HG02973 (cell line): Measurements from ENCODE around the gene KPNA5.
"Not testable (repeated sequence)": the region's sequence is repeated elsewhere in the genome, so short reads cannot be mapped to it uniquely, and the experiment has no call there.

Experiments used
- ATAC-seq: cut with Tn5 transposase; IDR thresholded peaks from one replicate; pipeline ENCODE4 v1.9.1; 2021; ENCODE audit warnings: moderate library complexity; ENCODE audit not compliant: unreplicated experiment

Gene KPNA5

DNA sequence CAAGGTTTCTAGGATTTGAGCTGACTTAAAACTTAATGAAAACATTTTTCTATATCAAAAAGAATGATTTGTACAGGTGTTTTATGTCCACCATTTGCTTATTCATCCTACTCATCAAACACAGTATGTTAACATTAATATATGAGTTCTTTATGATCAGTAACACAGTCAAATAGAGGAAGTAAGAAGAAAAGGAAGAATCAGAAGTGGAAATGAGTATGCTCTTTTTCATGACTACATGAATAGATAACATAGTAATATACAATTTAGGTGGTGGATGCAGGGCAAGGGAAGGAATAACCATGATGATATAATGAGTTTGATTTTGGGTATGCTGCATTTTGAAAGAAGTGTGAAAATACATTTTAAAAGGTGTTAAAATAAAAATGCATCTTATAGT is 16.5 kb downstream of the KPNA5 start:
- ATAC-seq, result peak; percentile 75

DNA sequence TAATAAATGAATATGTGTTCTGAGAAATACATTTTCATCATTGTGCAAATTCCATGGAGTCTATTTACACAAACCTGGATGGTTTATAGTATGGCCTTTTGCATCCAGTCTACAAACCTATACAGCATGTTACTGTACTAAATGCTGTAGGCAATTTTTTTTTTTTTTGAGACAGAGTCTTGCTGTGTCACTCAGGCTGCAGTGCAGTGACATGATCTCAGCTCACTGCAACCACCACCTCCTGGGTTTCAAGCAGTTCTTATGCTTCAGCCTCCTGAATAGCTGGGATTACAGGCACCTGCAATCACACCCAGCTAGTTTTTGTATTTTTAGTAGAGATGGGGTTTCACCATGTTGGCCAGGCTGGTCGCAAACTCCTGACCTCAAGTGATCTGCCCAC is 22.9 kb downstream of the KPNA5 start:
- not testable (repeated sequence) for ATAC-seq

DNA sequence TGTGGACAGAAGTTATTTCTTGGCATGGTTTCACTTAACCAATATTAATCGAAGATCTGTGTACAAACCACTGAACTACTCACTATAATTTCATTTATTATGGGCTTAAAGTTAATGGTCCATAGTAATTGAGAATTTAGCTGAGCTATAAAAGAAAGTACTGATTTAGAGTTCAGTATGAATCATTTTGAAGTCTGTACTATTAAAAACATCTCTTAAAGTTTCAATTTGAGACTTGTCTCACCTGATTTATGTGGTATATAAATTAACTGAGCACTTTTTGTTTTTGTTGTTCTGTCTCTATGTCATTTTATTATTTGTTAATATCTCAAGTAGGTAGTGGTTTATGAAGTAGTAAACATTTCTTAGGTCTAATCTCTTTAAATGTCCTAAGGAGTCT is 24.9 kb downstream of the KPNA5 start:
- ATAC-seq, result no peak

DNA sequence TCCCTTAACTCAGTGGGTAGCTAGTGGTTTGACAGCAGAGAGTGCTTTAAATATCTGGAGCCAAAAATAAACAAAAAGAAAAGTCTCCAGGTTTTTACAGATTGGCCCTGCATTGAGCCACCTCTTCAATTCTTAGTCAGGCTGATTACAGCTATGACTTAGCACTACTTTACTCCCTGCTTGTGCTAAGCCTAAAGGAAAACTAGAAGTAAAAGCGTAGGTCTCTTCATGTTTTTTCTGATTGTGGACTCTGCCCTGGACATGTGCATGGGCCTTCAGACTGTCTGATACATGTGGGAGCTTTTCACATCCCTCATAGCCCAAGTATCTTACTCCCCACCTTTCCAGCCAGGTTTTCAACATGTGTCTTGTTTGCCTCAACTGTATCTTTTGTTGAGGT is 33.3 kb downstream of the KPNA5 start:
- no peak for ATAC-seq

DNA sequence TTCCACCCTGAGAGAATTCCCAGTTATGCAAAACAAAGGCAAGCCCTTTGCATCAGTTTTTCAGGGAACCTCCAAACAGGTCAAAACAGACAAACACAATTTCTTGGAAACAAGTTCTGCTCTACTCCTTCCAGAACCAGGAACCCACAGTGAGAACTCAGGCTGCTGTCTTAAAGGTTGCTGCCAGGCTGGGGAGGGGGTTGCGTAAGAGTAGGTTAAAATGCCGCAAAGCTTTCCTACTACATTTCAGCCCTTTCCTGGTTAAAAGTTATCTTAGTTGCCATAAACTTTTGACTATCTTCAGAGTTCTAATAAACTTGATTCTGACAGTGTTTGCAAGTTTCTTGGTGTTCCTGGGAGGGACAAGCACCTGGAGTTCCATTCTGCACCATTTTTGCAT is 33.8 kb downstream of the KPNA5 start:
- no peak for ATAC-seq

DNA sequence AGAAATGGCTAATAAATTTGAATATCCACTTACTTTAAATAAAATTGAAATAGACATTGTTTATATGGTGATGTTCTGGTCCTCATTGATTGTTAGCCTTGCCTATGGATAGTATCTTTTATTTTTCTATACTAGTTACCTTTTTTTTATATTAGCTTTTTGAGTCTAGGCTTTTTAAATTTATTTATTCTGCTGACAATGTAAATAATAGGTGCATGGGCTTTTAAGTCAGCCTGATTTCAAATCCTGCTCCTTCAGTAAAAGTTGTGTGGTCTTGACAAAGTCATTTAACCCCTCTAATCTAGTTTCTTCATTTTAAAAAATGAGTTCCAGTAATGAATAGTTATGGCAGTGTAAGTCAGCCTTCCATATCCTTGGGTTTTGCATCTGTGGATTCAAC is 45.9 kb downstream of the KPNA5 start:
- ATAC-seq, result no peak

DNA sequence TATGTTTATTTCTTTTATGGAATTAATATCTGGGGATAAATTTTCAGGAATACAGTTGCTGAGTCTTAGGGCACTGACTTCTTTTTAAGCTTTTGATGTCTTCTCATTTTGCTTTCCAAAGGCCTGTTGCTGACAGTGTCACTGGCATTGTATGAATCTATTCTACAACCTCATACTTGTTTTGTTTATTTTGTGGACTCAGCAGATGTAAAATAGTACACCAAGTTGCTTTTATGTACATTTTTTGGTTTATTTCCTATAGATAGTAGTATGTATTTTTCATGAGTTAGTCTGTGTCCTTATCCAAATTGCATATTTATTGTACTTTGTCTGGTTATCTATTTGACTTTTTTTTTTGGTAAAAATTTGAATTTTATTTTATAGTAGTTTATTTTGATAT is 49.5 kb downstream of the KPNA5 start:
- no peak for ATAC-seq

DNA sequence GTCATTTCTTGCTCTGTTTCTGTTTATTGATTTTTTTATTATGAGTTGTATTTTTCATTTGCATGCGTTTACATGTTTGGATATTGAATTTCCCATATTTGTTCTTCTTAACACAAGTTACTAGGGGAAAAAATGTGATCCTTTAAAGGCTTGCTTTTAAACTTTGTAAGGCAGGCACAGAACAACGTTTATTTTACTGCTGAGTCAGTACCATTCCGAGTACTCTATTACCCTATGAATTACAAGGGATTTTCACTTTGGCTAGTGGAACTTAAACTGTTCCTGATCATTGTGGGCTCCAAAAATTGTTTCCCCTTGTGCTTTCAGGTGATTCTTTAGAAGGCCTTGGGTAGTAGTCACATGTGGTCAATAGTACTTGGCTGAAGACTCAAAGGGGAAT is 56.0 kb downstream of the KPNA5 start:
- no peak for ATAC-seq

DNA sequence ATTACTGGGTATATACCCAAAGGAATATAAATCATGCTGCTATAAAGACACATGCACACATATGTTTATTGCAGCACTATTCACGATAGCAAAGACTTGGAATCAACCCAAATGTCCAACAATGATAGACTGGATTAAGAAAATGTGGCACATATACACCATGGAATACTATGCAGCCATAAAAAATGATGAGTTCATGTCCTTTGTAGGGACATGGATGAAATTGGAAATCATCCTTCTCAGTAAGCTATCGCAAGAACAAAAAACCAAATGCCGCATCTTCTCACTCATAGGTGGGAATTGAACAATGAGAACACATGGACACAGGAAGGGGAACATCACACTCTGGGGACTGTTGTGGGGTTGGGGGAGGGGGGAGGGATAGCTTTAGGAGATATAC is 59.5 kb downstream of the KPNA5 start:
- ATAC-seq, result not testable (repeated sequence)

DNA sequence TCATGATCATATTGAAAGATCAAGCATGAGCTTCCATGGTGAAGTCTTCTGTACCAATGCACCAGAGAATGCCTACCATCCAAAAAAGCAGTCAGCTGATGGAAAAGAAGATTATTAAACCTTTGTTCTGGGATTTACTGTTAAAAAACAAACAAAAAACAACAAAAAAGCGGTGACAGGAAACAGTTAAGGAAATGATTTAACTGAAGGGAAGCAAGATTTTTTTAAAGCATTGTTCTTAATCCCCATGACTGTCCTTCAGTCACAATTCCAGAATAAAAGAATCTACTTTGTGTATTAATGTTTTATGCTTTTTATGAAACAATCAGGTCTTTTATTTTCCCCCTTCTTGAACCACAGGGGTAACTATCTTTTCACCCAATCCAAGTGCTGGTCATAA is 60.6 kb downstream of the KPNA5 start:
- no peak for ATAC-seq

DNA sequence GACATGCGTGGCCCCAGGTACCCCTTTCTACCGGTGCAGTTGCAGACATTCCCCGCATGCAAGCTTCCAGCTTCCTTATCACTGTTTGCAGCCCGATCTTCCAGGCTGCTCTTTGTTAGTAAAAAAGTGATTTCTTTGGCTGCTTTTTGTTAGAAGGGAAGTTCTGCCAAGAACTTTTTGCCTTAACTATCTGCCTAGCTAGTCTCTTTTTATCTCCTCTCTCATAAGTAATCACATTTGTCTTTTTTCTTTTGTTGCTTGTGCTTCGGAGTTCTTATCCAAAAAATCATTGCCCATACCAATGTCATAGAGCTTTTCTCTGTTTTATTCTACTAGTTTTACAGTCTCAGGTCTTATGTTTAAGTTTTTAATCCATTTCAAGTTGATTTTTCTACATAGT is 64.2 kb downstream of the KPNA5 start:
- ATAC-seq, result no peak

DNA sequence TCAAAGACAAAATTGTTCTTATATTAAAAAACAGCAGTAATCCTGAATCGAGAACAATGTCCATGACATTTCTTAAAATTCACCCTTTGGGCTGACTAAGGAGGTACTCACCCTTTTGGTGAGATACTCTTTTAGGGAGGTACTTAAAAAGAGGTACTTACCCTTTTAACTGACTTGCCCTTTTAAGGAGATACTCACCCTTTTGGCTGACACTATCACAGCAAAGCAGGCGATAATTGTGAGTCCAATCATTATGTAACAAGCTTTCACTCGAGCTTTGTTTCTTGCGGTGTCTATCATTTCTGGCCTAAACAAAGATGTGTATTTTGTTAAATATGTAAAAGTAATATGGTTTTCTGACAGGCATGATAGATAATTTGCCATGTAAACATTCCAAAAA is 80.8 kb downstream of the KPNA5 start:
- no peak for ATAC-seq

DNA sequence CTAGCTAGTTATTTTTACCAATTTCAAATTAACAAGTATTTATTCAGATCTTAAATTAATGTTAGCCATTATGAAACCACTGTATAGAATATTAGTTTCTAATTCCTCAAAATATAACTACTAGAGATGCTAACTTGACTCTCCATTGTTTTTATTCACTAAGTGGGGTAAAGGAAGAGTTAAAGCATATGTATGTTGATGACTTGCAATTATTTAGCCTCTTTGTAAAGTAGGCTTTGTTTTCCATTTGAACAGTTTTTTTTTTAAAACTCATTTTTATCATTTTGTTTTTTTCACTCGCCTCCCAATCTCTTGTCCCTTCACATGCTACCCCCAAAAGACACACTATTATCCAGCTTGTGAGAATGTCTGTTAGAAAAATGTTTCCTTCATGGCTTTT is 81.2 kb downstream of the KPNA5 start:
- no peak for ATAC-seq

DNA sequence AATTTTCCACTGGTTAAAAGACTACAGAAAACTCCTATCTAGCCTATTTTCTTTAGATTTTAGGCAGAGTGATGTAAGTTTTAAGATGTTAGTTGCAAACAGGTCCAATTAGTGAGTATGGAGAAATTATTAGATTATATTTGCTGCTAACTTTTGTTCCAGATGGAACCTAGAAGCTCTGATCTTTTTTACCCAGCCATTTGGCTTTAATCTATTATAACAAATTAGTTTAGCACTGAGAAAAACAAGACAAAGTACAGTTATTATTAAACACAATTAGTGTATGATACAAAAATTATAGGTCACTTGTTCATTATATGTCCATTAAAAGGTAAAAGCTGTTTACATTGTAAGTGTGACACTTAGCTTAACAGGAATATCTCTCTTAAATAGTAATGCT is 82.0 kb downstream of the KPNA5 start:
- no peak for ATAC-seq

DNA sequence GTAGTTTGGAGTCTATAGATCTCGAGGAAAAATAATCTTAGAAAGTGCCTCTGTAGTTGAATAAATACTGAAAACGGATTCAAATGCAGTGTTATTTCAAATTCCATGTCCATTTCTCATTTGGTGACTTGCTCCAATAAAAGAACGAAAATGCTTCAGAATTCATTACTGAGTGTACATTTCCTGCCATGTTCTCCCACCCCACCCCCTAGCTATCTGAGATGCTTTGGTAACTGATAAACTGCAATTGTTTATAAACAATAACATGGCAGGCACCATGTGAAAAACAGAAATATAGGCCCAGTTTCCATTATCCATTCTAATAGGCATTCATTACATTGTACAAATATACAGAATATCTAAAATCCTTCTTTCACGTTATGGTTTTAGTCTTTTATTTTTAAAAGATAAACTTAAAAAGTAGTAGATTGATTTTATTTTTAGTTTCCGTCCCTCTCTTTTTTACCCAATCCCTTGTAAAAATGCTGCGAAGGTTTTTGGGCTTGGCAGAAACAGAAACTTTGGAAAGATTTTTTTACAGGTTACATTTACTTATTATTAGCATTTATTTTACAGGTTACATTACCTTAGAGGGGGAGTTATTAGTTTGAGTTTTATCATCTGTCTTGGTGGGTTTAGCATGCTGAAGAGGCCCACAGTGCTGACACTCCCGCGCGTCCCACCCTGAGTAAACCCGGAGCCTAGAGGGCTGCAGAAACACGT is 83.1 kb downstream of the KPNA5 start:
- ATAC-seq, result no peak

DNA sequence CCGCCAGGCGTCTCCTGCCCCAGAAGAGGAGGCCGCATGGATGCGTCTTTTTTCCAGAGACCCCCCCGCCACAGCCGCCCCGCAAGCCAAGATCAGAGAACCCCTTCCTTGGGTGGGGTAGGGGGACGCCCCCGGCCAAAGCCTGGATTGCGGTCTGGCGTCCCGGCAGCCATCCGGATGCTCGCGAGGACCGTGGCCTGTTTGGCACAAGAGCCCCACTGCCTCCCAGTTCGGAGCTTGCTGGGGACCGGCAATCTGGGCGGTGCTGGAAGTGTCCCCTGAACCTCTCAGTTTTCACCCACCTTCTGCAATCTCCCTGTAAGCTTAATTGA is 83.6 kb downstream of the KPNA5 start:
- ATAC-seq, result no peak

DNA sequence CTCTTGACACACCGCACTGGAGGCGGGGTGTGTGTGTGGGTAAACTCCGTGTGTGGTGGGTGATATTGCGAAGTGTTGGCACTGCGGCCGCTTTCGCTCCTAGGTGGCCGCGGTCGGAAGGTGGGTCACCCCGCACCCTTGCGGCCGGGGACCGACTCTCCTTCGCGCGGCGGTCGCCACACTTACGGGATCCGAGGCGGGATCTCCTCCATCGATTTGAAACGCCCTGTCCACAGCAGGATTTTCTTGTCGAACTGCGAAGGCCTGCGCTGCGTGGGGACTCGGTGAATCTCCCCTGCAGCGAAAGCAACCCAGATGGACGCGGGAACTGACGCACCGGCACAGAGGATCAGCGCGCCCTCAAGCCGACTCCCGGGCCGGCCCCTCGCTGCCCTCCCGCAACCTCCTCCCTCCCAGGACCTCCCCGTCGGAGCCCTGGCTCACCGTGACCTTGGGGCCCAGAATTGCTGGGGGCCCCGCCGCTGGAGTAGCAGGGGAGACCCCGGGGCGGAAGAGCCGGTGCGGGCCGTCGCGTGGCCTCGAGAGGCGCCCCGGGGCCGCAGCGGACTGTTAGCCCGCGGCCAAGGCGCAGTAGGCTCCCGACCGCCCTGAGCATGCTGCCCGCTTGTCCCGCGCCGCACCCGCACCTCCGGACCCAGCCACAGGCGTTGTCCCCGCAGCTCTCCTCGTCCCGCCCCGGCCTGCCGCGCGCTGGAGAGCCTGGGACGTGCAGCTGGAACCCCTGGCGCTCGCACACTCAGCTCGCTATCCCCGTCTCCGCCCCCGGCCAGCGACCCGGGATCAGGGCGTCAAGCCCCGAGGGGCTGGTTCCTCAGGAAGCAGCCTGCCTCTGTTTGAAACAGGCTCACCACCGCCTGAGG is 84.2 kb downstream of the KPNA5 start, which contains the start of gene FAM162B:
Gene FAM162B, minus strand, starts transcription at position 759 of the 881 bp plus-strand sequence. Its CDS starts 143 bp downstream, at position 616.
- no peak for ATAC-seq

DNA sequence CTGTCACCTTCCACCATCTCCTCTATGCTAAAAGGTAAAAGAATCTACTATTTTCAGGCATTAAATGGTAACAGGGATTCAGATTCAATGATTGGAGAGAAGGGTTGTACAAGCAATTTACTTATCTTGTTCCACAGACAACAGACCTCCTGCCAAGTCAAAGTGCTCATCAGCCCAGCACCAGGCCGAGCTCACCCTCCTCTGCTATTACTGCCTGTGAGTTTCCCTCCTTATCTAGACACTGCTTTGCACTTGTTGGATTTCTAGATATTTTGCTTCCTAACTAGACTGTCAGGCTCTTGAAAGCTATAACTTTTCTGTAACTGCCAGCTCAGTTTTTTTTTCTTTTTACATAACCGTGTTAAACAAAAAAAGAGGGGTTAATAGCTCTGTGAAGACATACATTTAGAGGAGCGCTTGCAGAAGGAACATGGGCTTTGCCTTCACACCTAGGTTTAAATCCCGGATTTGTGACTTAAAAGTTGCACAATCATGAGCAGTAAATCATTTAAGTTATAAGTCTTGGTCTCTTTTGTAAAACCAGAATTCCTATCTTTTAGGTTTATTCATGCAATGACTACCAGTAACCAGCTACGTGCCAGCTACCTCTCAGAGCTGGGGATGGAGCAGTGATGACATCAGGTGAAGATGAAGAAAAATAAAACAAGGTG is 85.6 kb downstream of the KPNA5 start:
- ATAC-seq, result no peak

DNA sequence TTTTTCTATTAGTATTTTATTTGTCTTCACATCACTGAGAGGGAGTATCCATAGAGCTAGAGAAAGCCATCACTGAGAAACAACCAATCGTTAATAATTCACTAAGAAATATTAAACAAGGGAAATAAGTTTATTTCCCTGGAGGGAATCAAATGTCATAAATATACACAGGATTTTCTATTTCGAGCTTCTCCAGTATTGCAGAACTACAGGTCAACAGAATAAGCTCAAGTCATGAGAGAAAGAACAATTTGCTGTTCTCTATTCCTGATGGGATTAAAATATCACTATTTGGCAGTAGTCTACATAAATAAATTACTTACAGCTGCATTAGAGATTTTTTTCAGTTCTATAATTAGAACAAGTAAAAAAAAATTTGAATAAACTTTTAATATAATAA is 86.7 kb downstream of the KPNA5 start:
- ATAC-seq, result no peak

DNA sequence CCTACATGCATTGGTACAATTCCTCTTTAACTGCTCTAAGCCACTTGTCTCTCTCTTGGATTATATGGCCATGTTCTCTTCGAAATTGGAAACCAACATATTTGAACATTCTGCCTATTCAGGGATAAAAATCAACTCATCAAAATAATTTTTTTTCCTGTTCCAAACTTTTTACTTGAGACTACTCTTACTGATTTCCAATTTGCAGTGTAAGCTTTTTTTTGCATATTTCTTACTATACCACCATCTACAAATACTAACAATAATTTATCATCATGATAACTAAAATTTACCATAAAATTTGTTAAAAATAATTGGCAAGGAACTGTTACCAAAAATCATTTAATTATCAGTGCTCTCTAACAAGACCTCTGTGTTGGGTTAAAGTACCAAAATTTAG is 91.4 kb downstream of the KPNA5 start:
- no peak for ATAC-seq

DNA sequence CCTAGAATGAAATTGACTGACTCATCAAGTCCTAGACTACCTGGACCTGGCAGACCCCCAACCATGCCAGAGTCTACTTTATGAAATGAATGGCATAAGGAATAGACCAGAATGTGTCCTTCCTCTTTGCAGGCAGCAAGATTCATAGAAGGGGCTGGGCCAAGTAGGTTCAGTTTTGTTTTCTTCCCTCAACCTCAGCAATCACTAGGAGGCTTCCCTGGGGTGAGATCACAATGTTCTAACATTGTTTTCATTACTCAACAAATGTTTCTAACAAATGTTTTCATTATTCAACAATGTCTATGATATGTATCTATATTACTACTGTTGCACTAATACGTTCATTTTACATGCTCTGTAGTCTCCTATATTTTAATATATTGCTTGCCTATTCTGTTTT is 92.9 kb downstream of the KPNA5 start:
- no peak for ATAC-seq
